H1 (cell line): ENCODE results near the gene PLD3. TPM values are rescaled to one million over a fixed set of nuclear protein-coding genes. Genes with fewer than 3 reads are reported as not detected.

Source experiments
- CTCF ChIA-PET: fragments of 300-600 bp; sonication (Branson Sonifier 250); formaldehyde crosslinking; loops from one replicate; lab custom pipeline; 2021; ENCODE audit not compliant: partially characterized antibody; lab: Charles Lee
- POLR2A ChIA-PET: fragments of 300-600 bp; sonication (Branson Sonifier 250); formaldehyde crosslinking; loops from one replicate; lab custom pipeline; 2021; ENCODE audit warnings: inconsistent platforms; ENCODE audit not compliant: partially characterized antibody; lab: Charles Lee
- DNase-seq, 2 experiments: peaks; one replicate each; pipeline versions ENCODE4 v3.0.0 to v3.0.0-alpha.2; 2010 to 2022; ENCODE audit warnings: low spot score in 2 of 2, low read depth in 1 of 2, mixed read lengths in 1 of 2
- FAIRE-seq: peaks from 2 replicates; lab custom pipeline; 2011; peaks lifted over from hg19 to GRCh38; lab: Jason Lieb, UNC
- H2AFZ ChIP-seq: 2 replicates; pipeline ENCODE4 v1.8.1; 2012; ENCODE audit warnings: low read length, inconsistent platforms
- H2AK5ac ChIP-seq: 2 replicates; pipeline ENCODE4 v1.6.1; 2013; ENCODE audit warnings: low read depth, low read length
- H2BK120ac ChIP-seq: replicated peaks from 2 replicates; pipeline ENCODE3; 2013; ENCODE audit warnings: low read depth, low read length, inconsistent platforms
- H2BK12ac ChIP-seq: 2 replicates; pipeline ENCODE4 v1.6.1; 2013; ENCODE audit warnings: low read depth, low read length
- H2BK15ac ChIP-seq: 2 replicates; pipeline ENCODE4 v1.6.1; 2013; ENCODE audit warnings: low read length
- H2BK20ac ChIP-seq: 2 replicates; pipeline ENCODE4 v1.6.1; 2013; ENCODE audit warnings: low read length
- H2BK5ac ChIP-seq: 2 replicates; pipeline ENCODE4 v1.6.1; 2013; ENCODE audit warnings: low read depth, low read length
- H3K14ac ChIP-seq: 2 replicates; pipeline ENCODE4 v1.6.1; 2013; ENCODE audit warnings: inconsistent platforms; ENCODE audit not compliant: insufficient read length
- H3K18ac ChIP-seq: 2 replicates; pipeline ENCODE4 v1.6.1; 2013; ENCODE audit warnings: low read length; ENCODE audit errors: extremely low read depth
- H3K23ac ChIP-seq: 2 replicates; pipeline ENCODE4 v1.6.1; 2013; ENCODE audit warnings: inconsistent platforms; ENCODE audit not compliant: insufficient read length
- H3K23me2 ChIP-seq: 2 replicates; pipeline ENCODE4 v1.6.1; 2013; ENCODE audit warnings: low read depth, low read length
- H3K27ac ChIP-seq: 2 replicates; pipeline ENCODE4 v1.6.1; 2011; ENCODE audit warnings: low read depth, low read length, inconsistent platforms
- H3K27me3 ChIP-seq, 4 experiments: replicated peaks in 1 of 4; 1 replicate in 1 of 4; 2 replicates in 3 of 4; pipeline versions ENCODE4 v1.6.1 to v1.8.1; 2011 to 2013; ENCODE audit warnings: low read length in 3 of 4, mild to moderate bottlenecking in 3 of 4, inconsistent platforms in 2 of 4, mixed read lengths in 2 of 4, moderate library complexity in 1 of 4; ENCODE audit not compliant: control insufficient read depth in 3 of 4, insufficient read depth in 3 of 4; ENCODE audit errors: extremely low read depth in 1 of 4
- H3K36me3 ChIP-seq, 4 experiments: 2 replicates each; pipeline versions ENCODE4 v1.6.1 to v1.8.1; 2011 to 2013; ENCODE audit warnings: mild to moderate bottlenecking in 4 of 4, low read length in 3 of 4, moderate library complexity in 2 of 4, control low read depth in 1 of 4, inconsistent platforms in 1 of 4; ENCODE audit not compliant: insufficient read depth in 4 of 4, control insufficient read depth in 2 of 4
- H3K4ac ChIP-seq: replicated peaks from 2 replicates; pipeline ENCODE3; 2013; ENCODE audit warnings: low read length, low read depth, mixed read lengths, inconsistent platforms; ENCODE audit not compliant: insufficient read length
- H3K4me1 ChIP-seq, 4 experiments: replicated peaks in 1 of 4; 1 replicate in 1 of 4; 2 replicates in 3 of 4; pipeline versions ENCODE4 v1.6.1 to v1.8.1; 2011 to 2013; ENCODE audit warnings: low read length in 3 of 4, inconsistent platforms in 2 of 4, mixed read lengths in 1 of 4; ENCODE audit not compliant: insufficient read depth in 4 of 4, control insufficient read depth in 3 of 4
- H3K4me2 ChIP-seq, 2 experiments: 2 replicates each; pipeline versions ENCODE4 v1.6.1 to v1.8.1; 2011 to 2013; ENCODE audit warnings: low read depth in 2 of 2, low read length in 2 of 2, control low read depth in 1 of 2, inconsistent platforms in 1 of 2, mild to moderate bottlenecking in 1 of 2; ENCODE audit not compliant: insufficient read depth in 1 of 2
- H3K4me3 ChIP-seq, 4 experiments: fragments of 200-600, 300-600 bp in 1 of 4; sonication (generic), shearing (Covaris generic), sonication (Bioruptor Twin) in 1 of 4; 2 replicates each; pipeline versions ENCODE4 v1.5.1 to v1.8.1; 2011 to 2016; ENCODE audit warnings: low read length in 4 of 4, low read depth in 3 of 4, control low read depth in 2 of 4, inconsistent platforms in 2 of 4, mild to moderate bottlenecking in 2 of 4, mixed read lengths in 1 of 4, moderate library complexity in 1 of 4; ENCODE audit not compliant: insufficient read depth in 2 of 4; ENCODE audit errors: extremely low read depth in 1 of 4
- H3K56ac ChIP-seq: replicated peaks from 2 replicates; pipeline ENCODE3; 2013; ENCODE audit warnings: low read depth, mild to moderate bottlenecking, mixed read lengths, low read length, inconsistent platforms; ENCODE audit not compliant: insufficient read length
- H3K79me1 ChIP-seq: 2 replicates; pipeline ENCODE4 v1.6.1; 2013; ENCODE audit warnings: low read depth, low read length, control low read depth
- H3K79me2 ChIP-seq, 2 experiments: 2 replicates each; pipeline versions ENCODE4 v1.6.1 to v1.8.1; 2012 to 2013; ENCODE audit warnings: low read length in 2 of 2, mild to moderate bottlenecking in 2 of 2, inconsistent platforms in 1 of 2; ENCODE audit not compliant: insufficient read depth in 2 of 2, control insufficient read depth in 1 of 2
- H3K9ac ChIP-seq, 4 experiments: replicated peaks in 1 of 4; 1 replicate in 1 of 4; 2 replicates in 3 of 4; pipeline versions ENCODE4 v1.6.1 to v1.8.1; 2011 to 2013; ENCODE audit warnings: low read depth in 3 of 4, low read length in 3 of 4, control low read depth in 2 of 4, mild to moderate bottlenecking in 2 of 4, moderate library complexity in 2 of 4, inconsistent platforms in 1 of 4; ENCODE audit errors: extremely low read depth in 1 of 4
- H3K9me3 ChIP-seq, 2 experiments: 2 replicates each; pipeline versions ENCODE4 v1.6.1 to v1.8.1; 2012 to 2013; ENCODE audit warnings: mild to moderate bottlenecking in 2 of 2, moderate library complexity in 2 of 2, control low read depth in 1 of 2, inconsistent platforms in 1 of 2, low read depth in 1 of 2, low read length in 1 of 2, mixed read lengths in 1 of 2; ENCODE audit not compliant: insufficient read depth in 2 of 2
- H4K20me1 ChIP-seq, 2 experiments: replicated peaks in 1 of 2; 2 replicates each; pipeline versions ENCODE3 to v1.8.1; 2011 to 2013; ENCODE audit warnings: inconsistent platforms in 2 of 2, low read length in 2 of 2, mild to moderate bottlenecking in 1 of 2; ENCODE audit not compliant: insufficient read depth in 2 of 2, control insufficient read depth in 1 of 2
- H4K5ac ChIP-seq: 2 replicates; pipeline ENCODE4 v1.6.1; 2013; ENCODE audit warnings: low read length, low read depth, mixed read lengths, inconsistent platforms; ENCODE audit not compliant: insufficient read length
- H4K8ac ChIP-seq: 2 replicates; pipeline ENCODE4 v1.8.0; 2013; ENCODE audit warnings: mild to moderate bottlenecking, moderate library complexity, low read length, inconsistent platforms; ENCODE audit not compliant: insufficient read depth; ENCODE audit errors: extremely low read depth
- H4K91ac ChIP-seq: replicated peaks from 2 replicates; pipeline ENCODE3; 2013; ENCODE audit warnings: low read length, mixed read lengths, inconsistent platforms; ENCODE audit not compliant: insufficient read length
- RAD21 ChIP-seq, 2 experiments: IDR thresholded peaks in 1 of 2; conservative IDR thresholded peaks in 1 of 2; 2 replicates each; pipeline ENCODE4 v1.6.1; 2011; ENCODE audit warnings: low read depth in 2 of 2, low read length in 2 of 2, improper control_type of control experiment in 1 of 2, inconsistent platforms in 1 of 2, mild to moderate bottlenecking in 1 of 2, moderate library complexity in 1 of 2
- WGBS, 2 experiments: shearing (Covaris generic) in 1 of 2; methylation state at CpG; one replicate each; pipeline versions ENCODE4 v1.1.6 to v1.1.7; 2013 to 2015; ENCODE audit warnings: low lambda C conversion rate in 2 of 2, mixed read lengths in 2 of 2, inconsistent platforms in 1 of 2, low coverage in 1 of 2, missing lambda C conversion rate in 1 of 2; ENCODE audit not compliant: insufficient replicate concordance in 2 of 2, insufficient coverage in 1 of 2, insufficient read length in 1 of 2; ENCODE audit errors: extremely low coverage in 1 of 2, missing lambda C conversion rate in 1 of 2; 5-methylcytosine and 5-hydroxymethylcytosine counted together
- polyA plus RNA-seq, 7 experiments: library from polyadenylated mRNA; depleted of rRNA in 3 of 7; stranded (reverse) in 5 of 7; unstranded in 2 of 7; fragments of >200 nt in 5 of 7; fragments of 200-250 nt in 2 of 7; gene quantifications; 1 replicate in 5 of 7; 2 replicates in 1 of 7; 4 replicates in 1 of 7; pipeline versions ENCODE4 v1.2.1 to v1.2.3, GENCODE V29; 2011 to 2013; ENCODE audit warnings: missing spikeins in 2 of 7, mixed read lengths in 2 of 7
- total RNA-seq: library from RNA; stranded (reverse); fragmentation: NEBNext Ultra II Directional; extraction: Animal tissue kit (Norgen Biotek cat#: 25700); gene quantifications from 2 replicates; pipeline ENCODE4 v1.2.1, GENCODE V29; 2021

The PLD3 gene
- total and polyA plus RNA-seq, 2 of the 8 experiments (the other 6 are each of a cell fraction or from before 2014, with no cell fraction given) = 180 to 543 TPM

- no peak overlapping the region for H3K14ac ChIP-seq
- no peak overlapping the region for H2BK12ac ChIP-seq
- H3K27ac ChIP-seq = no peak overlapping the region
- H3K79me2 ChIP-seq = no peaks in the 10 kb centered on the region
- H3K4ac ChIP-seq = no peak overlapping the region
- H2AK5ac ChIP-seq = no peak overlapping the region
- FAIRE-seq = no peak
- no peak overlapping the region for H2BK120ac ChIP-seq
- H2BK20ac ChIP-seq = no peak overlapping the region
- no peak overlapping the region for H4K91ac ChIP-seq
- H3K27me3 ChIP-seq = peaks cover 0 to 8% (median 5%) of the 10 kb centered on the region in 4 experiments; a peak in 6 of 7 replicates
- DNase-seq = no peak
- no peak for TF ChIP-seq RAD21 (IDR thresholded peaks at IDR 0.05 in 1 of 2, conservative IDR thresholded peaks at IDR 0.05 in 1 of 2; ENCODE audit: low read depth in 2 of 2, low read length in 2 of 2)
- TF ChIP-seq, all 59 proteins: peak for 0
- POLR2A ChIA-PET = interaction anchor here (0.7 to 5.4 kb wide), 5 partner anchors 11 to 36 kb away, joined by 3 to 24 read pairs (median 4); no protein-coding TSS in a partner anchor
- Histone ChIP-seq H3K79me1 (no peaks in the 10 kb centered on the region), H3K18ac (no peak overlapping the region), H3K4me2 (no peak overlapping the region), H2BK15ac (no peak overlapping the region; the same call in 1 of the 2 replicates), H3K23me2 (peaks cover 3% of the 10 kb centered on the region; the same call in 1 of the 2 replicates), H3K36me3 (no peaks in the 10 kb centered on the region), H2BK5ac (no peak overlapping the region), H4K8ac (no peak overlapping the region), H3K9me3 (no peaks in the 10 kb centered on the region), H3K56ac (no peak overlapping the region), H3K4me1 (peaks cover 0 to 5% (median 4%) of the 10 kb centered on the region in 4 experiments; a peak in 5 of 7 replicates), H4K20me1 (peaks cover 0 to 1% of the 10 kb centered on the region in 2 experiments), H3K23ac (no peak overlapping the region), H4K5ac (no peak overlapping the region), H2AFZ (no peak overlapping the region), H3K9ac (no peak overlapping the region), H3K4me3 (no peak overlapping the region)
- CTCF ChIA-PET = interaction anchor here (0.7 to 2.5 kb wide), 10 partner anchors 9 to 257 kb away, joined by 3 to 12 read pairs (median 3); no protein-coding TSS in a partner anchor
- 88% methylated on average over 15 of the region's 20 CpGs; no CpG with 5 or more reads in 1 of the 2 experiments for WGBS, 2 experiments
Measured at GRCh38 chr19:40396886-40397567, 48.5 kb downstream of the PLD3 start.
